Endodermal cell (in vitro differentiated cells): ENCODE results near the gene ITGB7. TPM values are rescaled to one million over a fixed set of nuclear protein-coding genes. Genes with fewer than 3 reads are reported as not detected.
A peak's percentile ranks its signal among the peaks of the same experiment; 100 is the strongest.

Source experiments
- DNase-seq: peaks from one replicate; pipeline ENCODE4 v3.0.0-alpha.2; 2017
- H3K27ac ChIP-seq: 2 replicates; pipeline ENCODE4 v1.5.1; 2013; ENCODE audit warnings: mild to moderate bottlenecking, low read depth, low read length, moderate library complexity
- H3K27me3 ChIP-seq: 2 replicates; pipeline ENCODE4 v1.6.1; 2013; ENCODE audit warnings: mild to moderate bottlenecking, low read length, moderate library complexity; ENCODE audit not compliant: insufficient read depth, control insufficient read depth, poor library complexity, severe bottlenecking
- H3K36me3 ChIP-seq: 2 replicates; pipeline ENCODE4 v1.7.0; 2013; ENCODE audit warnings: mild to moderate bottlenecking, low read length, moderate library complexity; ENCODE audit not compliant: control insufficient read depth, insufficient read depth
- H3K4me1 ChIP-seq: one replicate; pipeline ENCODE4 v1.7.0; 2013; ENCODE audit warnings: low read length; ENCODE audit not compliant: control insufficient read depth, insufficient read depth
- H3K4me3 ChIP-seq: 2 replicates; pipeline ENCODE4 v1.5.1; 2013; ENCODE audit warnings: mild to moderate bottlenecking, low read length, moderate library complexity
- H3K9ac ChIP-seq: 2 replicates; pipeline ENCODE4 v1.6.1; 2013; ENCODE audit warnings: mild to moderate bottlenecking, low read length, moderate library complexity; ENCODE audit not compliant: poor library complexity, severe bottlenecking; ENCODE audit errors: extremely low read depth
- H3K9me3 ChIP-seq: 2 replicates; pipeline ENCODE4 v1.6.1; 2013; ENCODE audit warnings: mild to moderate bottlenecking, low read length, moderate library complexity; ENCODE audit not compliant: control insufficient read depth
- H3K27ac Mint-ChIP-seq: 2 replicates; pipeline ENCODE4 v1.8.0; 2020; ENCODE audit warnings: mixed read lengths
- H3K27me3 Mint-ChIP-seq: 2 replicates; pipeline ENCODE4 v1.8.0; 2021; ENCODE audit warnings: mild to moderate bottlenecking, mixed read lengths; ENCODE audit not compliant: insufficient read depth
- H3K36me3 Mint-ChIP-seq: 2 replicates; pipeline ENCODE4 v1.8.0; 2020; ENCODE audit warnings: low read depth, mixed read lengths
- H3K4me1 Mint-ChIP-seq: 2 replicates; pipeline ENCODE4 v1.8.0; 2020; ENCODE audit warnings: mixed read lengths
- H3K4me3 Mint-ChIP-seq: 2 replicates; pipeline ENCODE4 v1.8.0; 2020; ENCODE audit warnings: mild to moderate bottlenecking, moderate library complexity, mixed read lengths
- H3K9me3 Mint-ChIP-seq: 2 replicates; pipeline ENCODE4 v1.8.0; 2020; ENCODE audit warnings: mild to moderate bottlenecking, mixed read lengths
- CTCF ChIP-seq: fragments of 200-600 bp; sonication (generic); conservative IDR thresholded peaks from 2 replicates; pipeline ENCODE4 v1.5.0; 2021; ENCODE audit warnings: antibody characterized with exemption, mild to moderate bottlenecking
- whole genome bisulfite sequencing, 2 experiments: methylation state at CpG; one replicate each; pipeline versions ENCODE4 v1.1.5 to v1.1.7; 2013; ENCODE audit warnings: missing lambda C conversion rate in 2 of 2, mixed read lengths in 1 of 2; ENCODE audit not compliant: insufficient coverage in 1 of 2, insufficient read length in 1 of 2; 5-methylcytosine and 5-hydroxymethylcytosine counted together
- total RNA-seq, 2 donors: library from RNA; stranded (reverse); fragmentation: NEBNext Ultra II Directional in 1 of 2; extraction: Animal tissue kit (Norgen Biotek cat#: 25700) in 1 of 2; gene quantifications; 2 replicates in 1 of 2; 3 replicates in 1 of 2; pipeline ENCODE4 v1.2.1, GENCODE V29; 2021

The ITGB7 gene
- total RNA-seq, 2 donors from 2014 or later = 1.4 TPM

DNA sequence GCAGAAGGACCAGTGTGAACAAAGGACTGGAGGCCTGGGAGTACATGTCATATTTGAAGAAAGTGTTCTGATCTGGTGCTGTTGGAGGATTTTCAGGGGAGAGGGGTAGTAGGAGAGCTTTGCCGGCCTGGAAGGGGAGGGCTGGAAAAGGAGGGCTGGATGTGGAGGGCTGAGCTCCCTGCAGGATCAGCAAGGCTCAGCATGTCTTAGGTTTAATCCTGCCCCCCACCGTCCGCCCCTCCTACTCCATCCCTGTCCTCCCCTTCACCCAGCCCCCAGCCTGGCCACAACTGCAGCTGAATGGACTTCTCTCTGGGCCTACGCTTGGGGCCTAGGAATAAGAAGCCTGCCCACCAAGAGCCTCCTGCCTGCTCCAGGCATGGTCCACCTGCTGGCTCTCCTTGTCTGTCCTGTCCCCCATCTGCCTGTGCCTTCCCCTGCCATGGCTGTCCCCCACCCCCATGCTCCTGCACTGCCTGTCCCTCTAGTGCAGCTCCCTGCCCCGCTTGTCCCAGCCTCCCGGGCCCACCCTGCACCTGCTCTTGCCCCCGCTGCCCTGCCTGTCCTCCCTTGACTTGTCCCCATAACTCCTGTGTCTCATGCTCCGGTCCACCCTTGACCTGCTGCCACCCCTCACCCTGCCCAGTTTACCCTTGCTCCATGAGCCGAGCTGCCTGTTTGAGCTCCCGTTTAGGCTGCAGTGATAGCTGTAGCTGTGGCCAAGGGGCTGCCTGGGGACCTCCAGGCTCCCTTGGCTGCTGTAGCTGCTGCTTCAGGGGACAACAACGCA is 34.8 kb upstream of the ITGB7 start:
- peak; percentile 93 for DNase-seq
- no peak for TF ChIP-seq CTCF
- H3K36me3 ChIP-seq = no peaks in the 10 kb centered on the region
- Mint-ChIP-seq H3K36me3 (no peaks in the 10 kb centered on the region), H3K27me3 (peaks cover 9% of the 10 kb centered on the region), H3K4me1 (peaks cover 31% of the 10 kb centered on the region), H3K27ac (peak overlapping the region; percentile 80), H3K9me3 (no peaks in the 10 kb centered on the region), H3K4me3 (no peak overlapping the region)
- WGBS, 2 experiments = 55 to 82% methylated on average over 5 to 11 of the region's 11 CpGs
- no peak overlapping the region for H3K4me3 ChIP-seq
- no peaks in the 10 kb centered on the region for H3K27me3 ChIP-seq
- no peaks in the 10 kb centered on the region for H3K4me1 ChIP-seq
- no peak overlapping the region for H3K9ac ChIP-seq
- H3K27ac ChIP-seq = no peak overlapping the region
- no peaks in the 10 kb centered on the region for H3K9me3 ChIP-seq

- Mint-ChIP-seq H3K9me3 (no peaks in the 10 kb centered on the region), H3K27me3 (peaks cover 11% of the 10 kb centered on the region), H3K4me1 (peaks cover 51% of the 10 kb centered on the region), H3K27ac (no peak overlapping the region), H3K4me3 (no peak overlapping the region), H3K36me3 (no peaks in the 10 kb centered on the region)
- DNase-seq = no peak
- no peak overlapping the region for H3K27ac ChIP-seq
- H3K9me3 ChIP-seq = no peaks in the 10 kb centered on the region
- peaks cover 4% of the 10 kb centered on the region for H3K4me1 ChIP-seq
- 91 to 93% methylated on average over 9 to 10 of the region's 10 CpGs for WGBS, 2 experiments
- no peak for TF ChIP-seq CTCF
- no peak overlapping the region for H3K9ac ChIP-seq
- no peaks in the 10 kb centered on the region for H3K27me3 ChIP-seq
- H3K4me3 ChIP-seq = no peak overlapping the region
- H3K36me3 ChIP-seq = no peaks in the 10 kb centered on the region
These were observed 32.7 kb upstream of the ITGB7 start for GRCh38 chr12:53239643-53240258.

DNA sequence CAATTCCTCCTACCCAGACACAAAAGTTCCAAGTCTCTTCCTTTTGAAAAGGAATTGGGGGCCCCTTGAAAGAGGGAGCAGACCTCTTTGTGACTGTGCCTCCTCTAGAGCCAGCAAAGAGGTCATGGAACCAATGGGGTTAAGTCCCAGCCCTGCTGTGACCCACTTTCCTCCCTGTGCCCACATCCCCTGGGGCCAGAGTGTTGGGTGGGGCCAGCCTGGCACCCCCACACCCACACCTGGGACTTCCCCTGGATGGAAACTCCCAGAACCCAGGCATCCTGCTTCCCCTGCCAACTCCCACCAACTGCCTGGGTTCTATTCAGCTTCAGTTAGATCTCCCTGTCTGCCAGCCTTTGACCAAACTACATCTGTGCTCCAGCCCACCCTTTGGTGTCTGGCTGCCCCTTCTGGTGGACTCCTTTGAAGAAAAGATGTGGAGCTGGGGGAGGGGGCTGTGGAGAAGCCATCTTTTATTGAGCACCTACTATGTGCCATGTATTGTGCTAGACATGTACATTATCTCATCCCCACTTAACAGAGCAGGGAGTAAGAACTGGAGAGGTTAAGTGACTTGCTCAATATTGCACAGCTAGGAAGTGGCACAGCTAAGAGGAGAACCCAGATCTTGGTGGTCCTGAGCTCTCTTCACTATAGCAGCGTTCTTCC is 29.5 kb upstream of the ITGB7 start:
- peaks cover 52% of the 10 kb centered on the region for H3K4me1 Mint-ChIP-seq
- no peak for DNase-seq
- peak overlapping the region; percentile 64 for H3K27ac Mint-ChIP-seq

More for the DNA sequence above, 29.5 kb upstream of the ITGB7 start:
- Histone ChIP-seq H3K9me3 (no peaks in the 10 kb centered on the region), H3K27ac (no peak overlapping the region), H3K4me1 (peaks cover 16% of the 10 kb centered on the region), H3K9ac (no peak overlapping the region), H3K36me3 (no peaks in the 10 kb centered on the region), H3K4me3 (no peak overlapping the region), H3K27me3 (peaks cover 1% of the 10 kb centered on the region)
- Mint-ChIP-seq H3K27me3 (peaks cover 2% of the 10 kb centered on the region), H3K9me3 (no peaks in the 10 kb centered on the region), H3K4me3 (no peak overlapping the region), H3K36me3 (no peaks in the 10 kb centered on the region)
- TF ChIP-seq CTCF = no peak
- 83% methylated on average over 1 of the region's 1 CpG; no CpG with 5 or more reads in 1 of the 2 experiments for WGBS, 2 experiments
